SK-N-SH (cell line): Measurements from ENCODE around the gene ANO6. TPM values are rescaled to one million over a fixed set of nuclear protein-coding genes. Genes with fewer than 3 reads are reported as not detected.

Experiments
- CTCF ChIA-PET: fragments of 300-600, 350-600 bp; formaldehyde crosslinking; extraction: SDS; loops from one replicate; lab custom pipeline; 2021; lab: Yijun Ruan, JAX
- POLR2A ChIA-PET: fragments of 350-600 bp; sonication (Branson Sonifier 250); formaldehyde crosslinking; extraction: SDS; loops from one replicate; lab custom pipeline; 2020; ENCODE audit warnings: antibody characterized with exemption, inconsistent platforms; lab: Yijun Ruan, JAX
- DNase-seq: peaks from one replicate; pipeline ENCODE4 v3.0.0; 2012
- H2AFZ ChIP-seq: fragments of 200-600 bp; sonication (generic); 2 replicates; pipeline ENCODE4 v1.8.1; 2016; ENCODE audit warnings: antibody characterized with exemption, mild to moderate bottlenecking, low read depth
- H3F3A ChIP-seq: fragments of 200-600 bp; sonication (generic); replicated peaks from 2 replicates; pipeline ENCODE3; 2016; ENCODE audit warnings: antibody characterized with exemption, mild to moderate bottlenecking; ENCODE audit not compliant: insufficient read depth
- H3K27ac ChIP-seq, 2 experiments: fragments of 200-500 bp in 1 of 2; fragments of 200-600 bp in 1 of 2; sonication (Bioruptor generic) in 1 of 2; sonication (generic), shearing (Covaris generic) in 1 of 2; 2 replicates each; pipeline versions ENCODE4 v1.5.1 to v1.6.1; 2014 to 2016; ENCODE audit warnings: low read depth in 2 of 2, inconsistent platforms in 1 of 2, low read length in 1 of 2, mild to moderate bottlenecking in 1 of 2, mixed read lengths in 1 of 2
- H3K27me3 ChIP-seq: fragments of 200-600 bp; sonication (generic), shearing (Covaris generic); 2 replicates; pipeline ENCODE4 v1.6.1; 2016; ENCODE audit warnings: mixed run types; ENCODE audit not compliant: insufficient read depth
- H3K36me3 ChIP-seq, 2 experiments: fragments of 200-500 bp in 1 of 2; fragments of 200-600 bp in 1 of 2; sonication (Bioruptor generic) in 1 of 2; sonication (generic) in 1 of 2; replicated peaks in 1 of 2; 2 replicates each; pipeline versions ENCODE3 to v1.5.1; 2014 to 2016; ENCODE audit warnings: low read length in 1 of 2, mild to moderate bottlenecking in 1 of 2; ENCODE audit not compliant: insufficient read depth in 2 of 2, control insufficient read depth in 1 of 2
- H3K4me1 ChIP-seq, 2 experiments: fragments of 200-500 bp in 1 of 2; fragments of 200-600 bp in 1 of 2; sonication (Bioruptor generic) in 1 of 2; sonication (generic), shearing (Covaris generic) in 1 of 2; 2 replicates each; pipeline versions ENCODE4 v1.5.1 to v1.6.1; 2014 to 2016; ENCODE audit warnings: low read depth in 1 of 2, low read length in 1 of 2, mixed run types in 1 of 2; ENCODE audit not compliant: insufficient read depth in 2 of 2, control insufficient read depth in 1 of 2
- H3K4me2 ChIP-seq: fragments of 200-600 bp; sonication (generic), shearing (Covaris generic); 2 replicates; pipeline ENCODE4 v1.6.1; 2017; ENCODE audit warnings: mixed run types
- H3K4me3 ChIP-seq, 2 experiments: fragments of 200-500 bp in 1 of 2; fragments of 200-600 bp in 1 of 2; sonication (Bioruptor generic) in 1 of 2; sonication (generic), shearing (Covaris generic) in 1 of 2; 2 replicates each; pipeline versions ENCODE4 v1.5.1 to v1.8.1; 2014 to 2016; ENCODE audit warnings: low read depth in 2 of 2, inconsistent platforms in 1 of 2, low read length in 1 of 2, mild to moderate bottlenecking in 1 of 2, mixed read lengths in 1 of 2, moderate library complexity in 1 of 2
- H3K79me2 ChIP-seq: fragments of 200-600 bp; sonication (generic); 2 replicates; pipeline ENCODE4 v1.8.1; 2017; ENCODE audit warnings: mild to moderate bottlenecking; ENCODE audit not compliant: insufficient read depth
- H3K9ac ChIP-seq: fragments of 200-600 bp; sonication (generic); 2 replicates; pipeline ENCODE4 v1.6.1; 2017; ENCODE audit warnings: mixed run types
- H3K9me2 ChIP-seq: fragments of 200-600 bp; sonication (generic); 2 replicates; pipeline ENCODE4 v1.6.1; 2017; ENCODE audit warnings: mixed run types
- H3K9me3 ChIP-seq: fragments of 200-600 bp; sonication (generic); 2 replicates; pipeline ENCODE4 v1.6.1; 2017; ENCODE audit warnings: mixed run types, mild to moderate bottlenecking, moderate library complexity
- H4K20me1 ChIP-seq: fragments of 200-600 bp; sonication (generic); 2 replicates; pipeline ENCODE4 v1.6.1; 2017; ENCODE audit warnings: mild to moderate bottlenecking, mixed run types; ENCODE audit not compliant: insufficient read depth
- CHD2 ChIP-seq: fragments of 150-350 bp; IDR thresholded peaks from 2 replicates; pipeline ENCODE4 v1.6.1; 2018; ENCODE audit warnings: low read length; ENCODE audit not compliant: partially characterized antibody
- CTCF ChIP-seq: fragments of 200-600 bp; sonication (generic); IDR thresholded peaks from 2 replicates; pipeline ENCODE4 v1.6.1; 2017; ENCODE audit warnings: antibody characterized with exemption, mild to moderate bottlenecking, moderate library complexity
- ELF1 ChIP-seq: IDR thresholded peaks from 2 replicates; pipeline ENCODE4 v1.4.0; 2012
- FOSL2 ChIP-seq: IDR thresholded peaks from 2 replicates; pipeline ENCODE4 v1.4.0; 2012; ENCODE audit warnings: low read depth, mild to moderate bottlenecking, moderate library complexity, borderline replicate concordance
- FOXJ3 ChIP-seq: sonication (generic); formaldehyde crosslinking; IDR thresholded peaks from 2 replicates; pipeline ENCODE4 v1.5.1; 2020; ENCODE audit warnings: mild to moderate bottlenecking, missing genetic modification reagents
- FOXM1 ChIP-seq: IDR thresholded peaks from 2 replicates; pipeline ENCODE4 v1.4.0; 2012; ENCODE audit warnings: low read depth, mild to moderate bottlenecking
- GATA2 ChIP-seq: sonication (generic); formaldehyde crosslinking; IDR thresholded peaks from 2 replicates; pipeline ENCODE4 v1.5.0; 2020; ENCODE audit warnings: mild to moderate bottlenecking, missing genetic modification reagents
- NFIC ChIP-seq: IDR thresholded peaks from 2 replicates; pipeline ENCODE4 v1.4.0; 2012; ENCODE audit warnings: borderline replicate concordance
- NRF1 ChIP-seq: IDR thresholded peaks from 2 replicates; pipeline ENCODE4 v1.6.1; 2012; ENCODE audit warnings: low read depth, mild to moderate bottlenecking, low read length
- RFX5 ChIP-seq: IDR thresholded peaks from 2 replicates; pipeline ENCODE4 v1.6.1; 2012; ENCODE audit warnings: mild to moderate bottlenecking, improper control_type of control experiment, low read length
- RXRA ChIP-seq: IDR thresholded peaks from 2 replicates; pipeline ENCODE4 v1.4.0; 2012; ENCODE audit warnings: low read depth, mild to moderate bottlenecking, borderline replicate concordance
- SIN3A ChIP-seq: IDR thresholded peaks from 2 replicates; pipeline ENCODE4 v1.6.1; 2012; ENCODE audit warnings: low read depth, mild to moderate bottlenecking, low read length, moderate library complexity, borderline replicate concordance
- TAF1 ChIP-seq: IDR thresholded peaks from 2 replicates; pipeline ENCODE4 v1.6.1; 2012; ENCODE audit warnings: low read depth, mild to moderate bottlenecking, low read length, moderate library complexity, borderline replicate concordance
- TCF12 ChIP-seq: IDR thresholded peaks from 2 replicates; pipeline ENCODE4 v1.4.0; 2012
- TEAD4 ChIP-seq: IDR thresholded peaks from 2 replicates; pipeline ENCODE4 v1.4.0; 2012; ENCODE audit warnings: mild to moderate bottlenecking, borderline replicate concordance; ENCODE audit not compliant: insufficient read depth
- ZBTB33 ChIP-seq: IDR thresholded peaks from 2 replicates; pipeline ENCODE4 v1.4.0; 2012; ENCODE audit warnings: low read depth, borderline replicate concordance
- WGBS: methylation state at CpG from one replicate; pipeline ENCODE4 v1.1.6; 2017; ENCODE audit warnings: low lambda C conversion rate; 5-methylcytosine and 5-hydroxymethylcytosine counted together
- polyA plus RNA-seq, 3 experiments: library from polyadenylated mRNA; depleted of rRNA; stranded (reverse); fragments of >200 nt; gene quantifications; 2 replicates each; pipeline ENCODE4 v1.2.3, GENCODE V29; 2012

ANO6 gene
- polyA plus RNA-seq, 1 of the 3 experiments (the other 2 are of a cell fraction), result 20.1 TPM

GRCh38 chr12:45446013-45446412 lies 230.1 kb downstream of the ANO6 start:
- H3F3A ChIP-seq, result no peaks in the 10 kb centered on the region
- H3K9me2 ChIP-seq, result 0 out of 2 replicates have a peak, but pooled peaks cover 2% of the 10 kb centered on the region
- no peak overlapping the region for H3K4me2 ChIP-seq
- CTCF ChIA-PET, result interaction anchor here (1.0 to 1.3 kb wide), 2 partner anchors 230 to 287 kb away, joined by 3 read pairs; partner anchors contain the start of gene ANO6
- TF ChIP-seq FOSL2 (no peak), RXRA (no peak), CHD2 (no peak), FOXJ3 (no peak), CTCF (no peak)
- POLR2A ChIA-PET, result interaction anchor here (0.7 kb wide), 1 partner anchor 283 kb away, joined by 4 read pairs; no protein-coding TSS in a partner anchor
- H3K9ac ChIP-seq, result no peak overlapping the region
- no peaks in the 10 kb centered on the region for H3K27me3 ChIP-seq
- no peak overlapping the region for H2AFZ ChIP-seq
- no peaks in the 10 kb centered on the region for H3K79me2 ChIP-seq
- H3K4me1 ChIP-seq, result peaks cover 0 to 3% of the 10 kb centered on the region in 2 experiments; a peak in 1 of 4 replicates
- H3K27ac ChIP-seq, result no peak overlapping the region
- H3K4me3 ChIP-seq, result no peak overlapping the region
- no peaks in the 10 kb centered on the region for H4K20me1 ChIP-seq
- peaks cover 7% of the 10 kb centered on the region for H3K9me3 ChIP-seq
- no peak for DNase-seq
- H3K36me3 ChIP-seq, result no peaks in the 10 kb centered on the region
- 20% methylated on average over 1 of the region's 1 CpG for WGBS

- H3K9me3 ChIP-seq, result no peaks in the 10 kb centered on the region
- no peaks in the 10 kb centered on the region for H4K20me1 ChIP-seq
- no peaks in the 10 kb centered on the region for H3K36me3 ChIP-seq
- no peaks in the 10 kb centered on the region for H3K9me2 ChIP-seq
- no peaks in the 10 kb centered on the region for H3K4me1 ChIP-seq
- WGBS, result 0% methylated on average over 1 of the region's 1 CpG
- no peaks in the 10 kb centered on the region for H3K79me2 ChIP-seq
- H3K27me3 ChIP-seq, result no peaks in the 10 kb centered on the region
- TF ChIP-seq SIN3A (no peak), ZBTB33 (no peak), TCF12 (no peak), NRF1 (no peak), ELF1 (no peak), CHD2 (no peak), GATA2 (CRISPR knock-in tag) (no peak), CTCF (no peak), RFX5 (no peak), FOXM1 (no peak), FOXJ3 (no peak), NFIC (no peak), TAF1 (no peak), TEAD4 (no peak)
- H3K9ac ChIP-seq, result no peak overlapping the region
- no peak overlapping the region for H3K27ac ChIP-seq
- no peak for DNase-seq
- H3F3A ChIP-seq, result no peaks in the 10 kb centered on the region
- no peak overlapping the region for H3K4me2 ChIP-seq
- CTCF ChIA-PET, result no interaction called here
- POLR2A ChIA-PET, result no interaction called here
- H2AFZ ChIP-seq, result no peak overlapping the region
- no peak overlapping the region for H3K4me3 ChIP-seq
Observed at GRCh38 chr12:45458238-45458637, 242.3 kb downstream of the ANO6 start.
